Epithelial cell of prostate (primary cell): ENCODE results near the gene RAD9A.
"Not testable (repeated sequence)": the region's sequence is repeated elsewhere in the genome, so short reads cannot be mapped to it uniquely, and the experiment has no call there.

ENCODE experiments used
- DNase-seq: peaks from one replicate; pipeline ENCODE4 v3.0.0-alpha.2; 2011; ENCODE audit warnings: low read depth, low spot score
- H3K27ac ChIP-seq: fragments of 450-650 bp; 2 replicates; pipeline ENCODE4 v1.5.1; 2017; ENCODE audit warnings: mild to moderate bottlenecking

The RAD9A gene

GRCh38 chr11:67420646-67421429, 29.1 kb downstream of the RAD9A start:
- H3K27ac ChIP-seq: peak overlapping the region; percentile 38
- DNase-seq: peak; percentile 33

DNA sequence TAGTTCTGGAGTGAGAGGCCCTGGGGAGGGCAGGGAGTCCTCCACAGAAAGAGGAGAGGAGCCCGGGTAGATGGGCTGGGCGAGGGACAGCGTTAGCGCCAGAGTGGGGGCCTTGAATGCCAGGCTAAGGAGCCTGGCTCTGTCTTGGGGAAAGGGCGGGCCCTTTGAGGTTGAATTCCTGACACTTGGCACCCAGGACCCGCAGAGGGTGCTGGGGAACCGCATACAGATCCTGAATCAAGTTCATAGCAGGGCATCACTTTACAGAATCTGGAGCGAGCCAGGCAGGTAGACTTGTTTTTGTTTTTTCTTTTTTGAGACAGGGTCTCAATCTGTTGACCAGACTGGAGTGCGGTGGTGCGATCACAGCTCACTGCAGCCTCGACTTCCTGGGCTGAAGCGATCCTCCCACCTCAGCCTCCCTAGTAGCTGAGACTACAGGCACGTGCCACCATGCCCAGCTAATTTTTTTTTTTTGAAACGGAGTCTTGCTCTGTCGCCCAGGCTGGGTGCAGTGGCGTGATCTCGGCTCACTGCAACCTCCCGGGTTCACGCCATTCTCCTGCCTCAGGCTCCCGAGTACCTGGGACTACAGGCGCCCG, 29.7 kb downstream of the RAD9A start:
- no peak for DNase-seq
- H3K27ac ChIP-seq: no peak overlapping the region

- DNase-seq: peak; percentile 31
- no peak overlapping the region for H3K27ac ChIP-seq
Observed at GRCh38 chr11:67422891-67423290, 31.1 kb downstream of the RAD9A start.

DNA sequence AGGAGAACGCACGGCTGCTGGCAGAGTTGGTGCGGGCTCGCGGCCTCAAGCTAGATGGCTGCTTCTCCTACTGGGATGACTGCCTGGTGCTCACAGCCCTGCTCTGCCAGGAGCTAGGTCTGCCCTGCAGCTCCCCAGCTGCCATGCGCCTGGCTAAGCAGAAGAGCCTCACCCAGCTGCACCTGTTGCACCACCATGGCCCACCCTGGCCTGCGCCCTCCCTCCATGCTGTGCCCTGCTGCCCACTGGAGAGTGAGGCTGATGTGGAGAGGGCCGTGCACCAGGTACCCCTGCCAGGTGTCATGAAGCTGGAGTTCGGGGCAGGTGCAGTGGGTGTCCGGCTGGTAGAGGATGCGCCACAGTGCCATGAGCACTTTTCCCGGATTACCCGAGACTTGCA, 31.7 kb downstream of the RAD9A start:
- no peak overlapping the region for H3K27ac ChIP-seq
- no peak for DNase-seq

DNA sequence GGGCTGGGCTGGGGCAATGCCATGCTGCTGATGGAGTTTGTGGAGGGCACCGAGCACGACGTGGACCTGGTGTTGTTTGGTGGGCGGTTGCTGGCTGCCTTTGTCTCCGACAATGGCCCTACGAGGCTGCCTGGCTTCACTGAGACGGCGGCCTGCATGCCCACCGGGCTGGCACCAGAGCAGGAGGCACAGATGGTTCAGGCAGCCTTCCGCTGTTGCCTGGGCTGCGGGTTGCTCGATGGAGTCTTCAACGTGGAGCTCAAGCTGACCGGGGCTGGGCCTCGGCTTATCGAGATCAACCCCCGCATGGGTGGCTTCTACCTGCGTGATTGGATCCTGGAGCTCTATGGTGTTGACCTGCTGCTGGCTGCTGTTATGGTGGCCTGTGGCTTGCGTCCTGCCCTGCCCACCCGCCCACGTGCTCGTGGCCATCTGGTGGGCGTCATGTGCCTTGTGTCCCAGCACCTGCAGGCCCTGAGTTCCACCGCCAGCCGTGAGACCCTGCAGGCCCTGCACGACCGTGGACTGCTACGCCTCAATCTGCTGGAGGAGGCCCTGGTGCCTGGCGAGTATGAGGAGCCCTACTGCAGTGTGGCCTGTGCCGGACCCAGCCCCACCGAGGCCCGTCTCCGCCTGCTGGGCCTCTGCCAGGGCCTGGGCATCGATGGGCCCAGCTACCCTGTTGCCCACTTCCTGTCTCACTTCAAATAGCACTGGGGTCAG, 32.3 kb downstream of the RAD9A start:
- H3K27ac ChIP-seq: no peak overlapping the region
- no peak for DNase-seq

DNA sequence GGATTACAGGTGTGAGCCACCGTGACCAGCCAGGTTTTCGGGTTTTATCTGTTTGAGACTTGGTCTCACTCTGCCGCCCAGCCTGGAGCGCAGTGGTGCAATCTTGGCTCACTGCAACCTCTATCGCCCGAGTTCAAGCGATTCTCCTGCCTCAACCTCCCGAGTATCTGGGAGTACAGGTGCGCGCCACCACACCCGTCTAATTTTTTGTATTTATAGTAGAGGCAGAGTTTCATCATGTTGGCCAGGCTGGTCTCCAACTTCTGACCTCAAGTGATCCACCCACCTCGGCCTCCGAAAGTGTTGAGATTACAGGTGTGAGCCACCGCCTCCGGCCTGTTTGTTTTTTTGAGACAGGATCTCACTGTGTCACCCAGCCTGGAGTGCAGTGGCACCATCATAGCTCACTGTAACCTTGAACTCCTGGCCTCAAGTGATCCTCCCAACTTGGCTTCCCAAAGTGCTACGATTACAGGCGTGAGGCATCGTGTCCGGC, 35.6 kb downstream of the RAD9A start:
- DNase-seq: not testable (repeated sequence)
- H3K27ac ChIP-seq: peak overlapping the region; percentile 58

- peak within 1 kb of the TSS; percentile 58 for H3K27ac ChIP-seq
- DNase-seq: peak; percentile 88
Observed at GRCh38 chr11:67428052-67429001, 36.5 kb downstream of the RAD9A start, which contains the start of gene RPS6KB2. Gene RPS6KB2, plus strand, starts transcription at chr11:67428494. Its CDS starts 52 bp downstream, at chr11:67428546.

- no peak for DNase-seq
- H3K27ac ChIP-seq: peak overlapping the region; percentile 58
Observed at GRCh38 chr11:67429038-67429668, 37.4 kb downstream of the RAD9A start.

GRCh38 chr11:67429722-67430121, 37.9 kb downstream of the RAD9A start:
- DNase-seq: no peak
- peak overlapping the region; percentile 58 for H3K27ac ChIP-seq

DNA sequence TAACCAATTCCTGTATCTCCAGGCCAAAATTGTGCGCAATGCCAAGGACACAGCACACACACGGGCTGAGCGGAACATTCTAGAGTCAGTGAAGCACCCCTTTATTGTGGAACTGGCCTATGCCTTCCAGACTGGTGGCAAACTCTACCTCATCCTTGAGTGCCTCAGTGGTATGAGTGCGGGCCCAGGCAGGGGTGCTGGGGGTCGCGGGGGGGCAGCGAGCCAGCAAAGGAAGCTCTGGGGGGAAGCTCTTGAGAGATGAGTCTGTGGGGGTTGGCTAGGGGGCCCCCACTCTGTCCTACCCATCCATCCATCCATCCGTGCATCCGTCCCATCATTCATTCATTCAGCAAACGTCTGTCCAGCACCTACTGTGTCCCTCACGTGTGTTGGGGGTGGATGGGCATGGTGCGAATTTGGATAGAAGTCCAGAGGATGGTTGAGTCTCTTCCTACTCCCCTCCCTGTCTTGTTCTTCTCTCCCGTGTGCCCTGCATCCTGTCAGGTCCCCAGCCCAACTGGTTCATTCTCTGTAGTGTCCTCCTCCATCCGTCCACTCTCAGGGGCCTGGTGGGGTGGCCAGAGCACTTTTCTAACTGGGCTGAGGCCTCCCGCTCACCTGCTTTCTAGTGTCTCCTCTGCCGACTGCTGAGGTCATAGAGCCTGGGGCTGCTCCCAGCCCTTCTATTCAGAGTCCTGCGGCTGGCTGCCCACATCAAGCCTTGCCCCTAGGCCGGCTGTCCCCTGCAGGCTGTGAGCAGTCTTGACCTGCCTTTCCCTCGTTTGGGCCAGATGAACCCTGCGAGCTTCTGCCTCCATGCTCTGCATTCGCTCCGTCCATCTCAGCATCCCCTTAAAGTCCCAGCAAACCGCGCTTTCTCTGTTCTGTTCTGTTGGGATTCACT, 39.8 kb downstream of the RAD9A start:
- no peak for DNase-seq
- no peak overlapping the region for H3K27ac ChIP-seq

- H3K27ac ChIP-seq: no peak overlapping the region
- no peak for DNase-seq
Observed at GRCh38 chr11:67432655-67433349, 41.0 kb downstream of the RAD9A start.

DNA sequence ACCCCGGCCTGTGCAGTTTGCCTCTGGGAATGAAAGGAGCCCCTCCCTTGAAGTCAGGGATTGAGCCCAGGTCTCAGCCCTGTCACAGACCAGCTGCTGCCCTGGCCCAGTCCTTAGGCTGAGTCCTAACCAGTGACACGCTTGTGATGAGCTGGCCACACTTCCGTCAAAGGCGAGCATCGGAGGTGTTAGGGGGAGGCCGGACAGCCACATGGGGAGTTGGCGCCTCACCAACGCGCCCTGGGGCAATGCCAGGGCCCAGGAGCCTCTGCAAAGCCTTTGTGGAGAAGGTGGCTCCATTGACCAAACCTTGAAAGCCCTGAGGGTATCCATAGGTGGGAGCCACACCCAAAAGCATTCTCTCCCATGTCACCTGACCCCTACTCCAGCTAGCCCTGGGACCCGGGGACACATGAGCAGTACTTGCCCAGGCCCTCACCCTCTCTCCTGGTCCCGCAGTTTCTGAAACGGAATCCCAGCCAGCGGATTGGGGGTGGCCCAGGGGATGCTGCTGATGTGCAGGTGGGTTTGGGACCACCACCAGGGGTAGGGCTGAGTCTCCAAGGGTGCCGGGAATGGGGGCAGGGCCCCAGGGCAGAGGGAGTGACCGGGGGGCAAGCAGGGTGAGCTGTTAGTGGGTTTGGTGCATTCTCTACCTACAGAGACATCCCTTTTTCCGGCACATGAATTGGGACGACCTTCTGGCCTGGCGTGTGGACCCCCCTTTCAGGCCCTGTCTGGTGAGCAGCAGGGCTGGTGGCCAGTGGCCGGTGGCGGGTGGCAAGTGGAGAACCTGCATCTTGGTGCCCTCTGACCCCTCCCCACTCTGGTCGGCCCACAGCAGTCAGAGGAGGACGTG, 42.0 kb downstream of the RAD9A start:
- no peak overlapping the region for H3K27ac ChIP-seq

DNA sequence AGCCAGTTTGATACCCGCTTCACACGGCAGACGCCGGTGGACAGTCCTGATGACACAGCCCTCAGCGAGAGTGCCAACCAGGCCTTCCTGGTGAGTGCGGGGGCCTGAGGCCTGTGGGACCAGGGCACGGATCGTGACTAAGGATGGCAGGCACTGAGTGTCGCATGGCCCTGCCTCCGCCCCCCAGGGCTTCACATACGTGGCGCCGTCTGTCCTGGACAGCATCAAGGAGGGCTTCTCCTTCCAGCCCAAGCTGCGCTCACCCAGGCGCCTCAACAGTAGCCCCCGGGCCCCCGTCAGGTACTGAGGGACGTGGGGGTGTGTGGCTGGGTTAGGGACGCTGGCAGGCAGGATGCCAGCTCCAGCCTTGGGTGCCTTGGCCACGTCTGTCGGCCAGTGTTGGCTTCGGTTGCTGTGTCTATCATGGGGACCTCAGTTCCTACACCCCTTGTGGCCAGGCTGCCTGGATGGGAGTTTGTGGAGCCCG, 42.7 kb downstream of the RAD9A start:
- no peak overlapping the region for H3K27ac ChIP-seq
- DNase-seq: no peak

More for the DNA sequence above, 42.0 kb downstream of the RAD9A start:
- no peak for DNase-seq

- DNase-seq: no peak
- H3K27ac ChIP-seq: no peak overlapping the region
Observed at GRCh38 chr11:67435031-67435726, 43.4 kb downstream of the RAD9A start.

- DNase-seq: no peak
- no peak overlapping the region for H3K27ac ChIP-seq
Observed at GRCh38 chr11:67435727-67436458, 44.1 kb downstream of the RAD9A start.
